ENCODE results near the gene LHX3. TPM values are rescaled to one million over a fixed set of nuclear protein-coding genes. Genes with fewer than 3 reads are reported as not detected.
"Not testable (repeated sequence)": the region's sequence is repeated elsewhere in the genome, so short reads cannot be mapped to it uniquely, and the experiment has no call there.

LHX3 gene
- total RNA-seq, 1 experiment from 2014 or later = not detected

DNA sequence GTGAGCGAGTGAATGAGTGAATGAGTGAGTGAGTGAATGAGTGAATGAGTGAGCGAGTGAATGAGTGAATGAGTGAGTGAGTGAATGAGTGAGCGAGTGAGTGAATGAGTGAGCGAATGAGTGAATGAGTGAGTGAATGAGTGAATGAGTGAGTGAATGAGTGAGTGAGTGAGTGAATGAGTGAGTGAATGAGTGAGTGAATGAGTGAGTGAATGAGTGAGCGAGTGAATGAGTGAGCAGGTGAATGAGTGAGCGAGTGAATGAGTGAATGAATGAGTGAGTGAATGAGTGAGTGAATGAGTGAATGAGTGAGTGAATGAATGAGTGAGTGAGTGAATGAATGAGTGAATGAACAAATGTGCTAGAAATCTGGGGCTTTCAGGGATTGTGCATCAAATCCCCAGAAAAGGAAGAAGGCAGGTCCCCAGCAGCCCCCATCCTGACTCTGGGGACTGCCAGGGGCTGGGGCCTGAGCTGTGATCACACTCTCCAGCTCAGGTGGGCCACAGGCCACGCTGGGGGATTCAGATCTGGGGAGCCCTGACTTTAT is 54.2 kb downstream of the LHX3 start:
- DNase-seq (ENCODE audit: low spot score); in situ Hi-C loops (cut with HindIII; ENCODE audit: low sequenced_read_pairs): not testable (repeated sequence)

DNA sequence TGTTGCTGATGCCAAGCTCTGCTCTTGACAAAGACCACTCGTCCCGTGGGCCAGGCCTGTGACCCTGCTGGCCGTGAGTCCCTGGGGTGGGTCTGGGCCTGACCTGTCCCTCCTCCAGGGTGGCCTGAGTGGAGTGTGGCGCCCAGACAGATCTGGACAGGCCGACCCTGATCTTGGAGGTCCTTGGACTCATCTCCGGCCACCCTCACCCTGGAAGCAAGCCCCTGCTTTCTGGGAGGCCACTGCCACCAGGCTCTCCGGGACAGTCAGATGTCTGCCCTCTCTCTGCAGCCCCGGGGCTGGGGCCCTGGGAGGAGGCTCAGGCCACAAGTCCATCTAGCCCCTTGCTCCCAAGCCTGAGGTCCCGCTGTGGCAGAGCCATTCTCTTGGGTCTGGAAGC is 55.1 kb downstream of the LHX3 start:
- no peak for DNase-seq (ENCODE audit: low spot score)
- in situ Hi-C loops (cut with HindIII; ENCODE audit: low sequenced_read_pairs) = no loop called here

DNA sequence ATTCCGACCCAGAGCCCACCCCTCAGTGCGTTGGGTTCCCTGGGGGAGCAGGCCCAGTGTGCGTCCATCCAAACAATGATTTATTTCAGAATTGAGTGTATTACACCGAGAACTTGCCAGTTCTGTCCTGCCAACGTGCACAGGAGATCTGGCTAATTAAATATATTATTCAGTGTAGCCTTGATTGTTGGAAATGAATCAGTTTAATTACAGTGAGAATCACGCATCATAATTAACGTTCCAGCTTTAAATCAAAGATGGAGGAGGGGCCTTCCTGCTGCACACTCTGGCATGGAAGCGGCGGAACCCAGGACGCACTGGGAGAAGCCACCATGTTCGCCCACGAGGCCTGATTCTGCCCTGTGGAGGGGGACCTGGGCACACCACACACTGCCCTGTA is 55.6 kb downstream of the LHX3 start:
- in situ Hi-C loops (cut with HindIII; ENCODE audit: low sequenced_read_pairs) = no loop called here
- DNase-seq (ENCODE audit: low spot score) = no peak

DNA sequence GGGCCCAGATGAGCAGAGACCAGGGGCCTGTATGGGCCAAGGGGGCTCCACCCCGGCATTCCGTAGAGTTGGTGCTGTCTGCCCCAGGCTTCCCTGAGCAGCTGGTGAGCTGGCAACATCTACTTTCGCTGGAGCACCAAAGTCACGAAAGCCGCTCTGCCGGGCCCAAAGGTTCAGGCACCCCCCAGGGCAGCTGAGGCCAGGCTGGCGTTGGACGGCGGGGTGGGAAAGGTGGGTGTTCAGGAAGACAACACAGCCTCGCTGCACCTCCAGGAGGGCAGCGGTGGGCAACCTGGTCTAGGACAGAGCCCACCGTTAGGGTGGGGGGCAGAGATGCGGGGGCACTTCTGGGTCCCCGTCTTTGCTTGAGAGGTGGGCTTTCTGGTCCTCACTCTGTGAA is 56.2 kb downstream of the LHX3 start:
- DNase-seq (ENCODE audit: low spot score) = no peak
- in situ Hi-C loops (cut with HindIII; ENCODE audit: low sequenced_read_pairs) = no loop called here

DNA sequence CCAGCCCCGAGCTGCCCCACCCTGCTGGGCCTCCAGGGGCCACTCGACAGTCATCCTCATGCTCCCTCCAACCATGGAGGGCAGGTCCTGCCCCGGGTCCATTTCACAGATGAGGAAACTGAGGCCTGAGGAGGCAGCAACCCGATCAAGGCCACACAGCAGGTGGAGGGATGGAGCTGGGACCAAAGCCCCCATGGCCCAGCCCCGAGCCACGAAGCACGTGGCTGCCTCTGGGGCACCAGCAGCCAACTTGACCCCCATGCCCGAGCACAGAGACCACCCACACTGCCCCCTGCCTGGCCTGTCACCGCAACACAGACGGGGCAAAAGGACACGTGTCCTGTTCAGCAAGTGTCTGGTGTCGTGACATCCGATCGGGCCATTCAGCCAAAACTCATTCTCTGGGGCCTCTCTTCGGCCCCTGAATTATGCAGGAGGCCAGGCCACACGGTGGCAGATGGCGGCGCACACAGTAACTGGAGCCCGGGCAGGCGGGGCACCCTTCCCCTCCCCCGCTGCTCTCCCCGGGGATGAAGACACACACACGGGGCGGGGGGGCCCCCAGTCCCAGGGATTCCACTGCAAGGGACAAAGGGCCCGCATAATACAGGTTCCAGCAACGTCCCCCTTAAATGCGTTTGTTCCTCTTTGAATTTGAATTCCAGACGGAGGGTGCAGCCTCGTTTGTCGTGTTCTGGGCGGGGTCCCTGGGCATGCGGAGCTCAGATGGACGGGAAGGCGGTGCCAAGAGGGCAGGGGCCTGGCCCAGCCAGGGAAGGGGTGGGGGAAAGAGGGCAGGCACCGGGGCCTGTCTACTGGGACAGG is 56.8 kb downstream of the LHX3 start:
- DNase-seq (ENCODE audit: low spot score) = no peak
- in situ Hi-C loops (cut with HindIII; ENCODE audit: low sequenced_read_pairs) = no loop called here

DNA sequence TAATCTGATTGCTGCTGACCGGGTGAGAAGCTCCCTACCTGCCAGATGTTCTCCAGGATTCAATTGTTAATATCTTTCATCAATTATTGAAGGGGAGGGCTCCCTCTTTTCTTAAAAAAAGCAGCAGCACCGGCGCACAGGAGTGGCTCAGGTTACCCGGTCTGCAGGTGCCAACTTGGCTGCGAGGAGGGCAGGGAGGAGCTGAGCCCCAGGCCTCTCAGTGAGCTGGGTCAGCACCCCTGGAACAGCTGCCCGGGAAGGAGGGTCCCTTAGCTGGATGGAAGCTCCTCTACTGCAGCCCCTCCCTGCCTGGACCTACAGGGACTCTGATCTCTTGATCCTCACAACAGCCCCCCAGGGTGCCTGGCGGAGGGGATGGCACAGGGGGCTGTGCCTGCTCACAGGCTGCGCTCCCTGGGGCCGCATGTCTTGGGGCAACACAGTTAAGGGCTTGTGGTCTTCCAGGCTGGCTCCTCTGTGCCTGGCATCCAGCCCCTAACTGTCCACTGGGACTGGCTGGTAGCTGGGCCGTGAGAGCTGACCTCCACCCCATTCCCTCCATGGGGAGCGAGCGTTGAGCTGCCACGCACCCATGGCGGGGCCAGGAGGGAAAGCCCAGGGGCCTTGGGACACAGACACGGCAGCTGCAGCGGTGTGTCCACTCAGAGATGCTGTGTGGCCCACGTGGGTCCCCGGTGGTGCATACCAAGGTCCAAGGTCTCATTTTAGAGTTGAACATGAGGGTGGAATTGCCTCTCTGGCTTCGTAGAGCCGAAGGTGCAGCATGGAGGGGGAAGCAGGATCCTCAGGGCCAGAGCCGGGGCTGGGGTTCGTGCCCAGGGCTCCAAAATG is 57.7 kb downstream of the LHX3 start:
- DNase-seq (ENCODE audit: low spot score) = no peak
- in situ Hi-C loops (cut with HindIII; ENCODE audit: low sequenced_read_pairs) = no loop called here

Other genes with a start within 250 kb of the LHX3 start
- gene UBAC1, start 243.8 kb downstream of the LHX3 start, total RNA-seq (2014; rRNA removed; shearing (Covaris generic)) = 93.7 and 104 TPM in 2 replicates
- 12.8 and 13.9 TPM in 2 replicates for gene NACC2, start 109.8 kb downstream of the LHX3 start, total RNA-seq (2014; rRNA removed; shearing (Covaris generic))
- gene TMEM250, start 86.3 kb downstream of the LHX3 start, total RNA-seq (2014; rRNA removed; shearing (Covaris generic)) = 48.3 and 51.4 TPM in 2 replicates
- gene QSOX2, start 40.7 kb upstream of the LHX3 start, total RNA-seq (2014; rRNA removed; shearing (Covaris generic)) = 9.0 and 13.7 TPM in 2 replicates
- 0.55 and 0.61 TPM in 2 replicates for gene CCDC187, start 99.0 kb upstream of the LHX3 start, total RNA-seq (2014; rRNA removed; shearing (Covaris generic))
- 49.1 and 50.3 TPM in 2 replicates for gene GPSM1, start 122.4 kb upstream of the LHX3 start, total RNA-seq (2014; rRNA removed; shearing (Covaris generic))
- gene DNLZ, start 158.6 kb upstream of the LHX3 start, total RNA-seq (2014; rRNA removed; shearing (Covaris generic)) = 34.2 and 70.6 TPM in 2 replicates
- 0.25 and 0.98 TPM in 2 replicates for gene CARD9, start 168.5 kb upstream of the LHX3 start, total RNA-seq (2014; rRNA removed; shearing (Covaris generic))
- 12.4 and 17.2 TPM in 2 replicates for gene SNAPC4, start 195.0 kb upstream of the LHX3 start, total RNA-seq (2014; rRNA removed; shearing (Covaris generic))
- 85.0 and 97.9 TPM in 2 replicates for gene ENTR1, start 205.5 kb upstream of the LHX3 start, total RNA-seq (2014; rRNA removed; shearing (Covaris generic))
- 129 and 146 TPM in 2 replicates for gene PMPCA, start 205.5 kb upstream of the LHX3 start, total RNA-seq (2014; rRNA removed; shearing (Covaris generic))
- gene INPP5E, start 234.7 kb upstream of the LHX3 start, total RNA-seq (2014; rRNA removed; shearing (Covaris generic)) = 6.1 and 11.8 TPM in 2 replicates

All from G401 (cell line).